ENCODE data around the gene CCDC192.

- TF ChIP-seq POLR2A (IDR thresholded peaks at IDR 0.05) (no peak), CTCF (IDR thresholded peaks at IDR 0.05) (no peak), EP300 (IDR thresholded peaks at IDR 0.05) (no peak)
Measured at GRCh38 chr5:127930311-127930710, 227.1 kb downstream of the CCDC192 start.

Data from ovary (tissue), 3 donors.